H9 (cell line): ENCODE results near the gene CCDC122. TPM values are rescaled to one million over a fixed set of nuclear protein-coding genes. Genes with fewer than 3 reads are reported as not detected.

Experiments used
- DNase-seq: peaks from one replicate; pipeline ENCODE4 v3.0.0-alpha.2; 2017
- H2AFZ ChIP-seq: one replicate; pipeline ENCODE4 v1.6.1; 2013; ENCODE audit warnings: mild to moderate bottlenecking, low read length, control low read depth, moderate library complexity
- H2AK5ac ChIP-seq: 2 replicates; pipeline ENCODE4 v1.6.1; 2013; ENCODE audit warnings: low read length, control low read depth, mixed read lengths; ENCODE audit not compliant: insufficient read length
- H2BK120ac ChIP-seq: one replicate; pipeline ENCODE4 v1.6.1; 2013; ENCODE audit warnings: low read depth, mild to moderate bottlenecking, low read length, control low read depth, inconsistent platforms; ENCODE audit not compliant: poor library complexity, severe bottlenecking
- H2BK12ac ChIP-seq: 2 replicates; pipeline ENCODE4 v1.6.1; 2013; ENCODE audit warnings: low read length, control low read depth, mixed read lengths, low read depth; ENCODE audit not compliant: insufficient read length
- H2BK15ac ChIP-seq: 2 replicates; pipeline ENCODE4 v1.6.1; 2013; ENCODE audit warnings: low read depth, low read length, control low read depth
- H2BK20ac ChIP-seq: one replicate; pipeline ENCODE4 v1.6.1; 2013; ENCODE audit warnings: low read depth, mild to moderate bottlenecking, low read length, control low read depth, inconsistent platforms; ENCODE audit not compliant: poor library complexity, severe bottlenecking
- H2BK5ac ChIP-seq: 2 replicates; pipeline ENCODE4 v1.6.1; 2013; ENCODE audit warnings: low read length, control low read depth, mixed read lengths; ENCODE audit not compliant: insufficient read length
- H3K14ac ChIP-seq: 2 replicates; pipeline ENCODE4 v1.6.1; 2013; ENCODE audit warnings: low read length, control low read depth; ENCODE audit not compliant: insufficient read depth
- H3K18ac ChIP-seq: 2 replicates; pipeline ENCODE4 v1.6.1; 2013; ENCODE audit warnings: low read depth, mild to moderate bottlenecking, mixed read lengths, low read length, control low read depth; ENCODE audit not compliant: insufficient read length
- H3K23ac ChIP-seq: 2 replicates; pipeline ENCODE4 v1.6.1; 2013; ENCODE audit warnings: low read length, control low read depth, mixed read lengths, low read depth; ENCODE audit not compliant: insufficient read length
- H3K23me2 ChIP-seq: 2 replicates; pipeline ENCODE4 v1.6.1; 2013; ENCODE audit warnings: low read depth, mild to moderate bottlenecking, mixed read lengths, low read length, control low read depth; ENCODE audit not compliant: insufficient read length, poor library complexity, severe bottlenecking
- H3K27ac ChIP-seq: 2 replicates; pipeline ENCODE4 v1.5.1; 2013; ENCODE audit warnings: low read length, control low read depth, mixed read lengths, low read depth; ENCODE audit not compliant: insufficient read length
- H3K27me3 ChIP-seq: 2 replicates; pipeline ENCODE4 v1.6.1; 2013; ENCODE audit warnings: low read length, control low read depth, inconsistent platforms; ENCODE audit not compliant: insufficient read depth
- H3K4ac ChIP-seq: 2 replicates; pipeline ENCODE4 v1.6.1; 2013; ENCODE audit warnings: low read depth, mild to moderate bottlenecking, control low read depth, inconsistent platforms, low read length, moderate library complexity
- H3K4me1 ChIP-seq: 2 replicates; pipeline ENCODE4 v1.6.1; 2013; ENCODE audit warnings: low read length, control low read depth, inconsistent platforms; ENCODE audit not compliant: insufficient read depth
- H3K4me2 ChIP-seq: 2 replicates; pipeline ENCODE4 v1.6.1; 2013; ENCODE audit warnings: low read length, control low read depth, mixed read lengths; ENCODE audit not compliant: insufficient read length, insufficient read depth
- H3K56ac ChIP-seq: 2 replicates; pipeline ENCODE4 v1.6.1; 2013; ENCODE audit warnings: low read depth, mild to moderate bottlenecking, mixed read lengths, low read length, control low read depth; ENCODE audit not compliant: insufficient read length
- H3K79me1 ChIP-seq: 2 replicates; pipeline ENCODE4 v1.6.1; 2013; ENCODE audit warnings: low read depth, mild to moderate bottlenecking, moderate library complexity, low read length, control low read depth, inconsistent platforms; ENCODE audit not compliant: insufficient read depth, poor library complexity, severe bottlenecking
- H3K79me2 ChIP-seq: 2 replicates; pipeline ENCODE4 v1.6.1; 2013; ENCODE audit warnings: low read length, control low read depth, inconsistent platforms; ENCODE audit not compliant: insufficient read depth
- H3K9ac ChIP-seq: 2 replicates; pipeline ENCODE4 v1.6.1; 2013; ENCODE audit warnings: low read length, control low read depth, mixed read lengths; ENCODE audit not compliant: insufficient read length; ENCODE audit errors: extremely low read depth
- H3K9me3 ChIP-seq: one replicate; pipeline ENCODE4 v1.6.1; 2013; ENCODE audit warnings: low read depth, low read length, inconsistent platforms; ENCODE audit not compliant: control insufficient read depth
- H3T11ph ChIP-seq: one replicate; pipeline ENCODE4 v1.6.1; 2013; ENCODE audit warnings: mild to moderate bottlenecking, low read length, control low read depth, inconsistent platforms
- H4K20me1 ChIP-seq: one replicate; pipeline ENCODE4 v1.6.1; 2013; ENCODE audit not compliant: control insufficient read depth, insufficient read length, insufficient read depth
- H4K5ac ChIP-seq: 2 replicates; pipeline ENCODE4 v1.6.1; 2013; ENCODE audit warnings: low read depth, mild to moderate bottlenecking, mixed read lengths, low read length, control low read depth; ENCODE audit not compliant: insufficient read length
- H4K8ac ChIP-seq: replicated peaks from 2 replicates; pipeline ENCODE4 v1.6.1; 2013; ENCODE audit warnings: low read length, control low read depth, mixed read lengths, low read depth; ENCODE audit not compliant: insufficient read length
- H4K91ac ChIP-seq: 2 replicates; pipeline ENCODE4 v1.6.1; 2013; ENCODE audit warnings: low read depth, mild to moderate bottlenecking, moderate library complexity, mixed read lengths, low read length, control low read depth; ENCODE audit not compliant: insufficient read length
- H3K27ac Mint-ChIP-seq, 3 experiments: 2 replicates in 2 of 3; 3 replicates in 1 of 3; pipeline ENCODE4 v1.8.0; 2020 to 2021; ENCODE audit warnings: mixed read lengths in 3 of 3, mild to moderate bottlenecking in 1 of 3, moderate library complexity in 1 of 3
- H3K27me3 Mint-ChIP-seq: 2 replicates; pipeline ENCODE4 v1.8.0; 2021; ENCODE audit warnings: low read depth, mild to moderate bottlenecking, moderate library complexity, mixed read lengths
- H3K36me3 Mint-ChIP-seq, 3 experiments: 2 replicates in 2 of 3; 3 replicates in 1 of 3; pipeline ENCODE4 v1.8.0; 2020 to 2021; ENCODE audit warnings: low read depth in 3 of 3, mixed read lengths in 3 of 3; ENCODE audit not compliant: insufficient read depth in 1 of 3
- H3K4me1 Mint-ChIP-seq, 2 experiments: 2 replicates each; pipeline ENCODE4 v1.8.0; 2020; ENCODE audit warnings: mixed read lengths in 2 of 2
- H3K4me3 Mint-ChIP-seq, 2 experiments: 2 replicates in 1 of 2; 3 replicates in 1 of 2; pipeline ENCODE4 v1.8.0; 2020 to 2021; ENCODE audit warnings: mild to moderate bottlenecking in 2 of 2, mixed read lengths in 2 of 2, moderate library complexity in 1 of 2
- H3K9me3 Mint-ChIP-seq, 2 experiments: 2 replicates in 1 of 2; 3 replicates in 1 of 2; pipeline ENCODE4 v1.8.0; 2020; ENCODE audit warnings: mild to moderate bottlenecking in 2 of 2, mixed read lengths in 2 of 2, moderate library complexity in 1 of 2
- CTCF ChIP-seq: fragments of 200-600 bp; sonication (generic); conservative IDR thresholded peaks from 3 replicates; pipeline ENCODE4 v1.8.0; 2021; ENCODE audit warnings: antibody characterized with exemption, mild to moderate bottlenecking
- WGBS: extraction: QIAGEN DNeasy Blood & Tissue Kit; methylation state at CpG from one replicate; pipeline ENCODE4 v1.1.7; 2013; ENCODE audit warnings: missing lambda C conversion rate, low lambda C conversion rate, mixed read lengths; ENCODE audit not compliant: insufficient read length; ENCODE audit errors: extremely low coverage; 5-methylcytosine and 5-hydroxymethylcytosine counted together
- total RNA-seq: library from RNA; stranded (reverse); gene quantifications from 2 replicates; pipeline ENCODE4 v1.2.1, GENCODE V29; 2021

Gene CCDC122
- total RNA-seq, 1 experiment from 2014 or later = 5.6 TPM

- no peak overlapping the region for H4K8ac ChIP-seq
- no peak overlapping the region for H3K14ac ChIP-seq
- H2BK12ac ChIP-seq = no peak overlapping the region
- no peak overlapping the region for H3K27ac Mint-ChIP-seq
- H3K4me2 ChIP-seq = no peak overlapping the region
- no peak overlapping the region for H3K23ac ChIP-seq
- no peaks in the 10 kb centered on the region for H3K23me2 ChIP-seq
- H3K9ac ChIP-seq = no peak overlapping the region
- no peak overlapping the region for H2BK5ac ChIP-seq
- no peaks in the 10 kb centered on the region for H3K27me3 ChIP-seq
- no peak overlapping the region for H4K91ac ChIP-seq
- no peak overlapping the region for H2BK20ac ChIP-seq
- no peaks in the 10 kb centered on the region for H3K4me1 ChIP-seq
- H3K4ac ChIP-seq = no peak overlapping the region
- no peaks in the 10 kb centered on the region for H3K4me1 Mint-ChIP-seq
- peak; percentile 88 for TF ChIP-seq CTCF
- H3K79me2 ChIP-seq = no peaks in the 10 kb centered on the region
- H2AK5ac ChIP-seq = no peak overlapping the region
- no peaks in the 10 kb centered on the region for H3K79me1 ChIP-seq
- no peaks in the 10 kb centered on the region for H4K20me1 ChIP-seq
- H3T11ph ChIP-seq = no peak overlapping the region
- H3K9me3 ChIP-seq = no peaks in the 10 kb centered on the region
- H3K27ac ChIP-seq = no peak overlapping the region
- no peak overlapping the region for H2AFZ ChIP-seq
- H2BK15ac ChIP-seq = no peak overlapping the region
- H3K27me3 Mint-ChIP-seq = no peaks in the 10 kb centered on the region
- H3K4me3 Mint-ChIP-seq = no peak overlapping the region
- no peaks in the 10 kb centered on the region for H3K36me3 Mint-ChIP-seq
- no CpG with 5 or more reads among the region's 3 CpGs for WGBS
- no peak overlapping the region for H3K18ac ChIP-seq
- DNase-seq = no peak
- no peak overlapping the region for H3K56ac ChIP-seq
- H3K9me3 Mint-ChIP-seq = no peaks in the 10 kb centered on the region
- H4K5ac ChIP-seq = no peak overlapping the region
- H2BK120ac ChIP-seq = no peak overlapping the region
Observed at GRCh38 chr13:43905435-43906031, 26.0 kb upstream of the CCDC122 start.
